ENCODE data around the gene PLEKHM3. TPM values are rescaled to one million over a fixed set of nuclear protein-coding genes. Genes with fewer than 3 reads are reported as not detected.
A peak's percentile ranks its signal among the peaks of the same experiment; 100 is the strongest.

PLEKHM3 gene
- total and polyA plus RNA-seq, 2 experiments from 2014 or later: 3.9 to 8.8 TPM

DNA sequence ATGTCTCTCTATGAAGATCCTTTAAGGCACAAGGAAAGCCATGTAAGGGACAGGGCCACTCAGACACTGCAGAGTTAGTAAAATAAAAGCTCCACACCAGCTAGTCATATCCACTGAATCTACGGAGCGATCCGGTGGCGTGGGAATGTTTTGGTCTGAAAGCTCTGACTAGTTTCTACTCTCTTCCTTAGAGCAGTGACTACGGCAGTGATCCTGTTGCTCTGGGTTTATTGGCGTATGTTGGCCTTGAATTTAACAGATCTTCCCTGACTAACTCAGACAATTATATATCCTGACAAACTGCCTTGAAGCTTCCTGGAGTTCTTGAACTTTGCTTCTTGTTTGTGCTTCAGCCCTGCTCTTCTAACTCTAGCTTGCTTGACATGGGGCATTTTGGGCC is 140.3 kb downstream of the PLEKHM3 start:
- ATAC-seq (no peak), DNase-seq (ENCODE audit: low spot score) (no peak)
- no peaks in the 10 kb centered on the region for H3K36me3 ChIP-seq (ENCODE audit: insufficient read depth)
- H3K9me2 ChIP-seq (ENCODE audit: insufficient read depth): no peaks in the 10 kb centered on the region
- H3K4me1 ChIP-seq (ENCODE audit: insufficient read depth): peaks cover 16% of the 10 kb centered on the region
- no peak overlapping the region for H3K27ac Mint-ChIP-seq
- H2AFZ ChIP-seq: no peak overlapping the region
- no peaks in the 10 kb centered on the region for H3K79me2 ChIP-seq (replicated peaks; ENCODE audit: insufficient read depth)
- H3K27me3 Mint-ChIP-seq (ENCODE audit: insufficient read depth, low read depth, poor library complexity): peaks cover 7% of the 10 kb centered on the region
- H3K4me3 Mint-ChIP-seq: no peak overlapping the region
- H3K27ac ChIP-seq (ENCODE audit: low read depth): peak overlapping the region; percentile 30; the same call in 1 of the 2 replicates
- H3K36me3 Mint-ChIP-seq (ENCODE audit: low read depth): no peaks in the 10 kb centered on the region
- H3K27me3 ChIP-seq (ENCODE audit: insufficient read depth): no peaks in the 10 kb centered on the region
- no peaks in the 10 kb centered on the region for H3K9me3 Mint-ChIP-seq
- H3K4me2 ChIP-seq: no peak overlapping the region
- TF ChIP-seq ZNF331 (CRISPR knock-in tag; IDR thresholded peaks at IDR 0.05; ENCODE audit: low read depth) (no peak), ZNF462 (CRISPR knock-in tag; IDR thresholded peaks at IDR 0.05) (no peak), CREB1 (CRISPR knock-in tag; IDR thresholded peaks at IDR 0.05; ENCODE audit: low read depth) (no peak), EZH2 (IDR thresholded peaks at IDR 0.05; ENCODE audit: low read depth, unreplicated experiment) (no peak), POLR2AphosphoS5 (IDR thresholded peaks at IDR 0.05; ENCODE audit: low read depth) (no peak), STAT1 (IDR thresholded peaks at IDR 0.05; ENCODE audit: unreplicated experiment) (no peak), NANOG (IDR thresholded peaks at IDR 0.05; ENCODE audit: borderline replicate concordance) (no peak), ZNF114 (CRISPR knock-in tag; IDR thresholded peaks at IDR 0.05) (no peak), JUNB (IDR thresholded peaks at IDR 0.05; ENCODE audit: unreplicated experiment) (no peak)
- TF ChIP-seq, protein P1, sequence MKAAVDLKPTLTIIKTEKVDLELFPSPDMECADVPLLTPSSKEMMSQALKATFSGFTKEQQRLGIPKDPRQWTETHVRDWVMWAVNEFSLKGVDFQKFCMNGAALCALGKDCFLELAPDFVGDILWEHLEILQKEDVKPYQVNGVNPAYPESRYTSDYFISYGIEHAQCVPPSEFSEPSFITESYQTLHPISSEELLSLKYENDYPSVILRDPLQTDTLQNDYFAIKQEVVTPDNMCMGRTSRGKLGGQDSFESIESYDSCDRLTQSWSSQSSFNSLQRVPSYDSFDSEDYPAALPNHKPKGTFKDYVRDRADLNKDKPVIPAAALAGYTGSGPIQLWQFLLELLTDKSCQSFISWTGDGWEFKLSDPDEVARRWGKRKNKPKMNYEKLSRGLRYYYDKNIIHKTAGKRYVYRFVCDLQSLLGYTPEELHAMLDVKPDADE (IDR thresholded peaks at IDR 0.05): no peak
- TF ChIP-seq, protein P2, sequence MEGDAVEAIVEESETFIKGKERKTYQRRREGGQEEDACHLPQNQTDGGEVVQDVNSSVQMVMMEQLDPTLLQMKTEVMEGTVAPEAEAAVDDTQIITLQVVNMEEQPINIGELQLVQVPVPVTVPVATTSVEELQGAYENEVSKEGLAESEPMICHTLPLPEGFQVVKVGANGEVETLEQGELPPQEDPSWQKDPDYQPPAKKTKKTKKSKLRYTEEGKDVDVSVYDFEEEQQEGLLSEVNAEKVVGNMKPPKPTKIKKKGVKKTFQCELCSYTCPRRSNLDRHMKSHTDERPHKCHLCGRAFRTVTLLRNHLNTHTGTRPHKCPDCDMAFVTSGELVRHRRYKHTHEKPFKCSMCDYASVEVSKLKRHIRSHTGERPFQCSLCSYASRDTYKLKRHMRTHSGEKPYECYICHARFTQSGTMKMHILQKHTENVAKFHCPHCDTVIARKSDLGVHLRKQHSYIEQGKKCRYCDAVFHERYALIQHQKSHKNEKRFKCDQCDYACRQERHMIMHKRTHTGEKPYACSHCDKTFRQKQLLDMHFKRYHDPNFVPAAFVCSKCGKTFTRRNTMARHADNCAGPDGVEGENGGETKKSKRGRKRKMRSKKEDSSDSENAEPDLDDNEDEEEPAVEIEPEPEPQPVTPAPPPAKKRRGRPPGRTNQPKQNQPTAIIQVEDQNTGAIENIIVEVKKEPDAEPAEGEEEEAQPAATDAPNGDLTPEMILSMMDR (conservative IDR thresholded peaks at IDR 0.05; ENCODE audit: low read depth in 2 of 2): no peak
- TF ChIP-seq, protein P3, sequence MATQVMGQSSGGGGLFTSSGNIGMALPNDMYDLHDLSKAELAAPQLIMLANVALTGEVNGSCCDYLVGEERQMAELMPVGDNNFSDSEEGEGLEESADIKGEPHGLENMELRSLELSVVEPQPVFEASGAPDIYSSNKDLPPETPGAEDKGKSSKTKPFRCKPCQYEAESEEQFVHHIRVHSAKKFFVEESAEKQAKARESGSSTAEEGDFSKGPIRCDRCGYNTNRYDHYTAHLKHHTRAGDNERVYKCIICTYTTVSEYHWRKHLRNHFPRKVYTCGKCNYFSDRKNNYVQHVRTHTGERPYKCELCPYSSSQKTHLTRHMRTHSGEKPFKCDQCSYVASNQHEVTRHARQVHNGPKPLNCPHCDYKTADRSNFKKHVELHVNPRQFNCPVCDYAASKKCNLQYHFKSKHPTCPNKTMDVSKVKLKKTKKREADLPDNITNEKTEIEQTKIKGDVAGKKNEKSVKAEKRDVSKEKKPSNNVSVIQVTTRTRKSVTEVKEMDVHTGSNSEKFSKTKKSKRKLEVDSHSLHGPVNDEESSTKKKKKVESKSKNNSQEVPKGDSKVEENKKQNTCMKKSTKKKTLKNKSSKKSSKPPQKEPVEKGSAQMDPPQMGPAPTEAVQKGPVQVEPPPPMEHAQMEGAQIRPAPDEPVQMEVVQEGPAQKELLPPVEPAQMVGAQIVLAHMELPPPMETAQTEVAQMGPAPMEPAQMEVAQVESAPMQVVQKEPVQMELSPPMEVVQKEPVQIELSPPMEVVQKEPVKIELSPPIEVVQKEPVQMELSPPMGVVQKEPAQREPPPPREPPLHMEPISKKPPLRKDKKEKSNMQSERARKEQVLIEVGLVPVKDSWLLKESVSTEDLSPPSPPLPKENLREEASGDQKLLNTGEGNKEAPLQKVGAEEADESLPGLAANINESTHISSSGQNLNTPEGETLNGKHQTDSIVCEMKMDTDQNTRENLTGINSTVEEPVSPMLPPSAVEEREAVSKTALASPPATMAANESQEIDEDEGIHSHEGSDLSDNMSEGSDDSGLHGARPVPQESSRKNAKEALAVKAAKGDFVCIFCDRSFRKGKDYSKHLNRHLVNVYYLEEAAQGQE (IDR thresholded peaks at IDR 0.05; ENCODE audit: unreplicated experiment): no peak
- no peaks in the 10 kb centered on the region for H4K20me1 ChIP-seq (replicated peaks; ENCODE audit: insufficient read depth)
- H3K4me1 Mint-ChIP-seq: peaks cover 23% of the 10 kb centered on the region; the same call in 2 of the 3 replicates
- H3K4me3 ChIP-seq: no peak overlapping the region
- H3F3A ChIP-seq (replicated peaks; ENCODE audit: low read depth): 0 out of 2 replicates have a peak, but pooled peaks cover 3% of the 10 kb centered on the region

Measured in GM23338 (cell line).